HL-60 (cell line): ENCODE data around the gene NSL1.

Source experiments
- CTCF ChIP-seq: IDR thresholded peaks from one replicate; pipeline ENCODE4 v1.5.1; 2011; ENCODE audit warnings: low read length, control low read depth, inconsistent platforms; ENCODE audit not compliant: insufficient read depth
- GABPA ChIP-seq: IDR thresholded peaks from 2 replicates; pipeline ENCODE4 v1.6.1; 2012; ENCODE audit warnings: low read depth
- POLR2AphosphoS5 ChIP-seq: IDR thresholded peaks from 2 replicates; pipeline ENCODE4 v1.6.1; 2012; ENCODE audit warnings: low read depth
- REST ChIP-seq: IDR thresholded peaks from 2 replicates; pipeline ENCODE4 v1.6.1; 2012; ENCODE audit warnings: low read depth; ENCODE audit not compliant: insufficient replicate concordance
- SPI1 ChIP-seq: IDR thresholded peaks from 2 replicates; pipeline ENCODE4 v1.6.1; 2012; ENCODE audit warnings: low read depth, mild to moderate bottlenecking, borderline replicate concordance

GRCh38 chr1:212775241-212775640 is 16.3 kb downstream of the NSL1 start:
- TF ChIP-seq CTCF (no peak), REST (no peak), POLR2AphosphoS5 (no peak), GABPA (no peak), SPI1 (no peak)
